Peyer's patch (tissue), 4 donors: ENCODE measurements around the gene SUPT3H. TPM values are rescaled to one million over a fixed set of nuclear protein-coding genes. Genes with fewer than 3 reads are reported as not detected.

Source experiments
- DNase-seq, 3 donors: peaks; one replicate each; pipeline ENCODE4 v3.0.0-alpha.2; 2017 to 2019
- H3K27ac ChIP-seq, 4 donors: fragments of 200-600 bp; sonication (generic); one replicate each; pipeline ENCODE4 v1.5.1; 2016 to 2019
- H3K27me3 ChIP-seq, 2 donors: fragments of 200-600 bp; sonication (generic); one replicate each; pipeline ENCODE4 v1.5.1; 2019
- H3K36me3 ChIP-seq, 3 donors: fragments of 200-600 bp; sonication (generic); one replicate each; pipeline ENCODE4 v1.5.1; 2016 to 2019
- H3K4me1 ChIP-seq, 4 donors: fragments of 200-600 bp; sonication (generic); one replicate each; pipeline ENCODE4 v1.5.1; 2016 to 2019
- H3K4me3 ChIP-seq, 4 donors: fragments of 200-600 bp; sonication (generic); 1 replicate in 3 of 4; 2 replicates in 1 of 4; pipeline ENCODE4 v1.5.1; 2016 to 2019; ENCODE audit warnings: mild to moderate bottlenecking in 1 of 4
- H3K9me3 ChIP-seq, 4 donors: fragments of 200-600 bp; sonication (generic); one replicate each; pipeline ENCODE4 v1.5.1; 2016 to 2019; ENCODE audit warnings: mild to moderate bottlenecking in 1 of 4
- POLR2A ChIP-seq, 2 donors: fragments of 450-650 bp; IDR thresholded peaks; one replicate each; pipeline ENCODE4 v1.5.1; 2017; ENCODE audit warnings: antibody characterized with exemption in 2 of 2, mild to moderate bottlenecking in 2 of 2, moderate library complexity in 2 of 2
- small RNA-seq, 2 donors: library from RNA; depleted of rRNA; stranded (forward); fragments of <200 nt; gene quantifications; one replicate each; pipeline ENCODE3, GENCODE V24; 2016
- total RNA-seq, 4 donors: library from RNA; depleted of rRNA; stranded (reverse); fragments of >200 nt; gene quantifications; one replicate each; pipeline ENCODE4 v1.1.0, GENCODE V29; 2016
- TF ChIP-seq, protein P1 (sequence below), 6 experiments: fragments of 450-650 bp in 4 of 6; fragments of 200-600 bp in 2 of 6; sonication (generic) in 1 of 6; IDR thresholded peaks; one replicate each; pipeline ENCODE4 v1.5.1; 2017 to 2019; ENCODE audit warnings: antibody characterized with exemption in 6 of 6, mild to moderate bottlenecking in 3 of 6, moderate library complexity in 1 of 6

Gene SUPT3H
- total RNA-seq, 4 donors from 2014 or later, result 2.0 to 17.3 (median 2.7) TPM

DNA sequence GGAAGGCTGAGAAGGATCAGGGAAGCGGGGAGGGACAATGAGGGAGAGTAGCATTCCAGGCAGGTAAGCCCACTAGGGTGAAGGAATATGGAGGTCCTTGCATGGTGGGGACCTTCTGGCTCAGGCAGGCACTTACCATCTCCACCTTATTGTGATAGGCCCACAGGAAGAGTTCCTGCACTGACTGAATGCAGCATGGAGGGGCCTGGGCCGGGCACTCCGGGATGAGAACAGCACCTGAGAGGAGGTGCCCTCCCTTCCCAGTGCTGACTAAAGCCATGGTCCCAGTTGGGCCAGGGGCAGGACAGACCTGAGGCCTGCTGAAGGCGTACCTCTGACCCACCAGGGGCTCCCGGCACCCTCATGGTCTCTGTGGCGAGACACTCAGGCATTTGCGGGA lies 597.6 kb downstream of the SUPT3H start:
- H3K4me3 ChIP-seq, result no peak overlapping the region
- no peak for DNase-seq
- H3K4me1 ChIP-seq, result no peaks in the 10 kb centered on the region
- no peaks in the 10 kb centered on the region for H3K27me3 ChIP-seq
- no peaks in the 10 kb centered on the region for H3K36me3 ChIP-seq
- no peak for TF ChIP-seq POLR2A (IDR thresholded peaks at IDR 0.05)
- TF ChIP-seq, protein P1, sequence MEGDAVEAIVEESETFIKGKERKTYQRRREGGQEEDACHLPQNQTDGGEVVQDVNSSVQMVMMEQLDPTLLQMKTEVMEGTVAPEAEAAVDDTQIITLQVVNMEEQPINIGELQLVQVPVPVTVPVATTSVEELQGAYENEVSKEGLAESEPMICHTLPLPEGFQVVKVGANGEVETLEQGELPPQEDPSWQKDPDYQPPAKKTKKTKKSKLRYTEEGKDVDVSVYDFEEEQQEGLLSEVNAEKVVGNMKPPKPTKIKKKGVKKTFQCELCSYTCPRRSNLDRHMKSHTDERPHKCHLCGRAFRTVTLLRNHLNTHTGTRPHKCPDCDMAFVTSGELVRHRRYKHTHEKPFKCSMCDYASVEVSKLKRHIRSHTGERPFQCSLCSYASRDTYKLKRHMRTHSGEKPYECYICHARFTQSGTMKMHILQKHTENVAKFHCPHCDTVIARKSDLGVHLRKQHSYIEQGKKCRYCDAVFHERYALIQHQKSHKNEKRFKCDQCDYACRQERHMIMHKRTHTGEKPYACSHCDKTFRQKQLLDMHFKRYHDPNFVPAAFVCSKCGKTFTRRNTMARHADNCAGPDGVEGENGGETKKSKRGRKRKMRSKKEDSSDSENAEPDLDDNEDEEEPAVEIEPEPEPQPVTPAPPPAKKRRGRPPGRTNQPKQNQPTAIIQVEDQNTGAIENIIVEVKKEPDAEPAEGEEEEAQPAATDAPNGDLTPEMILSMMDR (IDR thresholded peaks at IDR 0.05), result no peak
- no peaks in the 10 kb centered on the region for H3K9me3 ChIP-seq
- no peak overlapping the region for H3K27ac ChIP-seq

DNA sequence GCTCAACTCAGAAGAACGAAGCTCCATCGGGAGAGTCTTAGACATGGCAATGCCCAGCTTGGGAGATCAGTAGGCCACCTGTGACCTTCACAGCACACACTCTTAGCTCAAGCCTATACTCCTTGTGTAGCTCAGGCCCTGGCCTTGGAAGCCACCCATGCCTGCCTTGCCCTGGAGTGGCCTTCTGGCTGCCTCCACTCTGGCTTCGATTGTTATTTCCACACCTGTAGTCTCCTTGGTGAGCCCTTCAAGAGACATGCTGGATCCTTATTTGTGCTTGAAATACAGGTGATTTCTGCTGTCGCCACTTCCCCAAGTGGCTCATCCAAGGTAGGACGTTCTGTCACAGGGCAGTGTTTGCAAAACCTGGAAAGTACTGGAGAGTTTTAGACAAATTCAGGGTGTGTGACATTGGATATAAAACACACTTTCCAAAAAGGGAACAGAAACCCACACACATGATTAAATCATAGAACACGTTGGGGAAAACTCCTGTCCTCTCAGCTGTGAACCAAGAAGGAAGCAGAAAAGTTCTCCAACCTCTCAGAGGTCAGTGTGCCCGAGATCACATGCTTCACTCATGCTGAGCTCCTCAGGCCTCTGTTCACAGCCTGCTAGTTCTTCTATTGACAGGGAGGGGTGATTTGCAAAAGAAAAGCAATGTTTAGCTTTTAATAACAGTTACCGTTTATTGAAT lies 598.5 kb downstream of the SUPT3H start:
- H3K4me1 ChIP-seq, result no peaks in the 10 kb centered on the region
- DNase-seq, result no peak
- H3K4me3 ChIP-seq, result no peak overlapping the region
- H3K36me3 ChIP-seq, result no peaks in the 10 kb centered on the region
- no peaks in the 10 kb centered on the region for H3K27me3 ChIP-seq
- no peak overlapping the region for H3K27ac ChIP-seq
- no peak for TF ChIP-seq POLR2A (IDR thresholded peaks at IDR 0.05)
- TF ChIP-seq, protein P1 (IDR thresholded peaks at IDR 0.05), result no peak
- no peaks in the 10 kb centered on the region for H3K9me3 ChIP-seq

Small RNA genes within 50 kb of the gene (small RNA-seq; reads per million reads assigned to genes)
- 0 reads per million in 2 donors for gene MIR586

Other genes with a start within 250 kb of the SUPT3H start
- gene RUNX2, start 49.6 kb downstream of the SUPT3H start, total RNA-seq, result 10 to 100 TPM in 1 of 4 donors, 1 to 10 TPM in 3; 1.4 to 40.4 (median 5.1) TPM